HG03439 (cell line): ENCODE data around the gene APLP1.
"Not testable (repeated sequence)": the region's sequence is repeated elsewhere in the genome, so short reads cannot be mapped to it uniquely, and the experiment has no call there.

Experiments
- ATAC-seq: cut with Tn5 transposase; IDR thresholded peaks from one replicate; pipeline ENCODE4 v1.9.1; 2021; ENCODE audit warnings: mild to moderate bottlenecking, moderate library complexity; ENCODE audit not compliant: unreplicated experiment

The APLP1 gene

GRCh38 chr19:35882114-35882832, 13.9 kb downstream of the APLP1 start:
- no peak for ATAC-seq

- ATAC-seq, result no peak
These were observed 15.5 kb downstream of the APLP1 start for GRCh38 chr19:35883882-35884281.

- no peak for ATAC-seq
These were observed 16.9 kb downstream of the APLP1 start for GRCh38 chr19:35885225-35885738.

- ATAC-seq, result no peak
These were observed 17.5 kb downstream of the APLP1 start for GRCh38 chr19:35885904-35886303.

- ATAC-seq, result no peak
These were observed 18.8 kb downstream of the APLP1 start for GRCh38 chr19:35887197-35887596.

- no peak for ATAC-seq
These were observed 20.0 kb downstream of the APLP1 start for GRCh38 chr19:35888398-35888797.

GRCh38 chr19:35889370-35890112, 21.2 kb downstream of the APLP1 start:
- ATAC-seq, result no peak

GRCh38 chr19:35890113-35890650, 21.8 kb downstream of the APLP1 start:
- no peak for ATAC-seq

- not testable (repeated sequence) for ATAC-seq
These were observed 23.4 kb downstream of the APLP1 start for GRCh38 chr19:35891819-35892218.

- no peak for ATAC-seq
These were observed 26.0 kb downstream of the APLP1 start for GRCh38 chr19:35894342-35894741.

GRCh38 chr19:35895911-35896642, 27.7 kb downstream of the APLP1 start:
- no peak for ATAC-seq

- no peak for ATAC-seq
These were observed 28.3 kb downstream of the APLP1 start for GRCh38 chr19:35896643-35897040.

- no peak for ATAC-seq
These were observed 29.5 kb downstream of the APLP1 start for GRCh38 chr19:35897706-35898451.

- no peak for ATAC-seq
These were observed 30.1 kb downstream of the APLP1 start for GRCh38 chr19:35898499-35898809.

GRCh38 chr19:35899547-35900214, 31.3 kb downstream of the APLP1 start:
- ATAC-seq, result peak; percentile 39

- ATAC-seq, result no peak
These were observed 32.8 kb downstream of the APLP1 start for GRCh38 chr19:35901055-35901644.

GRCh38 chr19:35901854-35902661, 33.7 kb downstream of the APLP1 start, which contains the start of gene HCST:
HCST (plus strand) TSS chr19:35902529; CDS start chr19:35902594, 65 bp downstream.
- ATAC-seq, result no peak

GRCh38 chr19:35902870-35903475, 34.6 kb downstream of the APLP1 start:
- ATAC-seq, result no peak
